Measurements from ENCODE around the gene PFDN6. TPM values are rescaled to one million over a fixed set of nuclear protein-coding genes. Genes with fewer than 3 reads are reported as not detected.

Gene PFDN6
- total and polyA plus RNA-seq, 9 of the 15 experiments (the other 6 are each of a cell fraction or from before 2014, with no cell fraction given), result 6.8 to 475 (median 216) TPM

- no peak for TF ChIP-seq ZNF551 (CRISPR knock-in tag; IDR thresholded peaks at IDR 0.05)
- no peak for TF ChIP-seq ETV1 (tag; conservative IDR thresholded peaks at IDR 0.05; ENCODE audit: low read depth)
- no peak for TF ChIP-seq ZNF124 (CRISPR knock-in tag; IDR thresholded peaks at IDR 0.05)
- TF ChIP-seq DNMT1 (IDR thresholded peaks at IDR 0.05), result no peak
- TF ChIP-seq ZEB2 (IDR thresholded peaks at IDR 0.05), result no peak
- TF ChIP-seq, protein P1, sequence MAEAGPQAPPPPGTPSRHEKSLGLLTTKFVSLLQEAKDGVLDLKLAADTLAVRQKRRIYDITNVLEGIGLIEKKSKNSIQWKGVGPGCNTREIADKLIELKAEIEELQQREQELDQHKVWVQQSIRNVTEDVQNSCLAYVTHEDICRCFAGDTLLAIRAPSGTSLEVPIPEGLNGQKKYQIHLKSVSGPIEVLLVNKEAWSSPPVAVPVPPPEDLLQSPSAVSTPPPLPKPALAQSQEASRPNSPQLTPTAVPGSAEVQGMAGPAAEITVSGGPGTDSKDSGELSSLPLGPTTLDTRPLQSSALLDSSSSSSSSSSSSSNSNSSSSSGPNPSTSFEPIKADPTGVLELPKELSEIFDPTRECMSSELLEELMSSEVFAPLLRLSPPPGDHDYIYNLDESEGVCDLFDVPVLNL (CRISPR knock-in tag; IDR thresholded peaks at IDR 0.05; ENCODE audit: low read depth), result no peak
- TF ChIP-seq, protein P2, sequence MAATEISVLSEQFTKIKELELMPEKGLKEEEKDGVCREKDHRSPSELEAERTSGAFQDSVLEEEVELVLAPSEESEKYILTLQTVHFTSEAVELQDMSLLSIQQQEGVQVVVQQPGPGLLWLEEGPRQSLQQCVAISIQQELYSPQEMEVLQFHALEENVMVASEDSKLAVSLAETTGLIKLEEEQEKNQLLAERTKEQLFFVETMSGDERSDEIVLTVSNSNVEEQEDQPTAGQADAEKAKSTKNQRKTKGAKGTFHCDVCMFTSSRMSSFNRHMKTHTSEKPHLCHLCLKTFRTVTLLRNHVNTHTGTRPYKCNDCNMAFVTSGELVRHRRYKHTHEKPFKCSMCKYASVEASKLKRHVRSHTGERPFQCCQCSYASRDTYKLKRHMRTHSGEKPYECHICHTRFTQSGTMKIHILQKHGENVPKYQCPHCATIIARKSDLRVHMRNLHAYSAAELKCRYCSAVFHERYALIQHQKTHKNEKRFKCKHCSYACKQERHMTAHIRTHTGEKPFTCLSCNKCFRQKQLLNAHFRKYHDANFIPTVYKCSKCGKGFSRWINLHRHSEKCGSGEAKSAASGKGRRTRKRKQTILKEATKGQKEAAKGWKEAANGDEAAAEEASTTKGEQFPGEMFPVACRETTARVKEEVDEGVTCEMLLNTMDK (IDR thresholded peaks at IDR 0.05; ENCODE audit: borderline replicate concordance, insufficient read depth, low read depth, low read length, poor library complexity, severe bottlenecking), result no peak
- no peak for TF ChIP-seq NFE2L1 (tag; IDR thresholded peaks at IDR 0.05; ENCODE audit: borderline replicate concordance, low read depth)
- TF ChIP-seq ARHGAP35 (IDR thresholded peaks at IDR 0.05; ENCODE audit: partially characterized antibody), result no peak
- TF ChIP-seq TBL1XR1 (IDR thresholded peaks at IDR 0.05; ENCODE audit: low read length in 2 of 2), result 0 out of 4 replicates have a peak, but pooled peaks of 1 of the 2 experiments have one; percentile 14
- no peak for TF ChIP-seq DMBX1 (CRISPR knock-in tag; IDR thresholded peaks at IDR 0.05; ENCODE audit: borderline replicate concordance)
- TF ChIP-seq, protein P3, sequence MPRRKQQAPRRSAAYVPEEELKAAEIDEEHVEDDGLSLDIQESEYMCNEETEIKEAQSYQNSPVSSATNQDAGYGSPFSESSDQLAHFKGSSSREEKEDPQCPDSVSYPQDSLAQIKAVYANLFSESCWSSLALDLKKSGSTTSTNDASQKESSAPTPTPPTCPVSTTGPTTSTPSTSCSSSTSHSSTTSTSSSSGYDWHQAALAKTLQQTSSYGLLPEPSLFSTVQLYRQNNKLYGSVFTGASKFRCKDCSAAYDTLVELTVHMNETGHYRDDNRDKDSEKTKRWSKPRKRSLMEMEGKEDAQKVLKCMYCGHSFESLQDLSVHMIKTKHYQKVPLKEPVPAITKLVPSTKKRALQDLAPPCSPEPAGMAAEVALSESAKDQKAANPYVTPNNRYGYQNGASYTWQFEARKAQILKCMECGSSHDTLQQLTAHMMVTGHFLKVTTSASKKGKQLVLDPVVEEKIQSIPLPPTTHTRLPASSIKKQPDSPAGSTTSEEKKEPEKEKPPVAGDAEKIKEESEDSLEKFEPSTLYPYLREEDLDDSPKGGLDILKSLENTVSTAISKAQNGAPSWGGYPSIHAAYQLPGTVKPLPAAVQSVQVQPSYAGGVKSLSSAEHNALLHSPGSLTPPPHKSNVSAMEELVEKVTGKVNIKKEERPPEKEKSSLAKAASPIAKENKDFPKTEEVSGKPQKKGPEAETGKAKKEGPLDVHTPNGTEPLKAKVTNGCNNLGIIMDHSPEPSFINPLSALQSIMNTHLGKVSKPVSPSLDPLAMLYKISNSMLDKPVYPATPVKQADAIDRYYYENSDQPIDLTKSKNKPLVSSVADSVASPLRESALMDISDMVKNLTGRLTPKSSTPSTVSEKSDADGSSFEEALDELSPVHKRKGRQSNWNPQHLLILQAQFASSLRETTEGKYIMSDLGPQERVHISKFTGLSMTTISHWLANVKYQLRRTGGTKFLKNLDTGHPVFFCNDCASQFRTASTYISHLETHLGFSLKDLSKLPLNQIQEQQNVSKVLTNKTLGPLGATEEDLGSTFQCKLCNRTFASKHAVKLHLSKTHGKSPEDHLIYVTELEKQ (CRISPR knock-in tag; IDR thresholded peaks at IDR 0.05), result no peak
- TF ChIP-seq ZNF655 (CRISPR knock-in tag; IDR thresholded peaks at IDR 0.05), result no peak
- TF ChIP-seq CCNT2 (IDR thresholded peaks at IDR 0.05; ENCODE audit: borderline replicate concordance, extremely low read depth, insufficient read length, low read depth, low read length), result no peak
- TF ChIP-seq SETDB1 (IDR thresholded peaks at IDR 0.05; ENCODE audit: low read length), result no peak
- TF ChIP-seq GATAD2A (IDR thresholded peaks at IDR 0.05), result no peak
- TF ChIP-seq ZNF512 (tag; IDR thresholded peaks at IDR 0.05), result no peak
- TF ChIP-seq THRAP3 (IDR thresholded peaks at IDR 0.05; ENCODE audit: borderline replicate concordance), result peak; percentile 65; the same call in 1 of the 2 replicates
- TF ChIP-seq ZNF316 (IDR thresholded peaks at IDR 0.05), result no peak
- TF ChIP-seq BRCA1 (IDR thresholded peaks at IDR 0.05), result no peak
- TF ChIP-seq BRCA1 (CRISPR knock-in tag; IDR thresholded peaks at IDR 0.05), result no peak
These were observed 18.3 kb upstream of the PFDN6 start (continued) for GRCh38 chr6:33271117-33271467.

Measured in K562 (cell line).